ENCODE data around the gene KRTAP2-3.

- TF ChIP-seq CTCF (IDR thresholded peaks at IDR 0.05; ENCODE audit: insufficient read depth, low read depth, low read length), result no peak
- TF ChIP-seq EZH2 (IDR thresholded peaks at IDR 0.05; ENCODE audit: insufficient read depth, low read length), result no peak
Measured at GRCh38 chr17:41013606-41014005, 46.3 kb downstream of the KRTAP2-3 start.
